DOHH2 (cell line): ENCODE measurements around the gene KLHL9.

Experiments used
- CTCF ChIP-seq: fragments of 200-600 bp; sonication (generic); IDR thresholded peaks from one replicate; pipeline ENCODE4 v1.5.1; 2014; ENCODE audit warnings: antibody characterized with exemption, mild to moderate bottlenecking, low read depth, low read length; ENCODE audit not compliant: poor library complexity, severe bottlenecking
- EZH2phosphoT487 ChIP-seq: fragments of 200-600 bp; sonication (generic); IDR thresholded peaks from 2 replicates; pipeline ENCODE4 v1.6.1; 2017; ENCODE audit warnings: borderline replicate concordance, mild to moderate bottlenecking, antibody characterized with exemption, low read length, moderate library complexity, mixed read lengths

- TF ChIP-seq CTCF (no peak), EZH2phosphoT487 (no peak)
Observed at GRCh38 chr9:21289848-21290247, 45.4 kb downstream of the KLHL9 start.
